K562 (cell line): ENCODE data around the gene LBR. TPM values are rescaled to one million over a fixed set of nuclear protein-coding genes. Genes with fewer than 3 reads are reported as not detected.

Experiments
- ATAC-seq: fragments of 200-7000 bp; cut with Tn5 transposase; 3 replicates; pipeline ENCODE4 v1.9.1; 2020; ENCODE audit warnings: moderate library complexity
- BruUV-seq: library from RNA; stranded (reverse); fragments of 400-500 nt; replicated peaks from 2 replicates; lab custom pipeline; 2021; lab: Mats Ljungman, UMichigan
- CTCF ChIA-PET: fragments of 300-600 bp; formaldehyde crosslinking; extraction: SDS; loops from one replicate; lab custom pipeline; 2021; ENCODE audit warnings: low intra/inter-chr PET ratio; lab: Yijun Ruan, JAX
- POLR2A ChIA-PET: fragments of 300-600, 350-650 bp; sonication (Branson Sonifier 250); formaldehyde crosslinking; extraction: SDS; loops from one replicate; lab custom pipeline; 2021; ENCODE audit warnings: antibody characterized with exemption, inconsistent platforms; lab: Yijun Ruan, JAX
- DNase-seq, 4 experiments: peaks; one replicate each; pipeline versions ENCODE4 v3.0.0 to v3.0.0-alpha.2; 2011 to 2018; ENCODE audit warnings: low spot score in 3 of 4, mixed read lengths in 3 of 4; ENCODE audit errors: extremely low read depth in 1 of 4
- FAIRE-seq: peaks from 2 replicates; lab custom pipeline; 2011; peaks lifted over from hg19 to GRCh38; lab: Jason Lieb, UNC
- H2AFZ ChIP-seq: 2 replicates; pipeline ENCODE4 v1.6.0; 2011; ENCODE audit warnings: low read depth, low read length, control low read depth, inconsistent platforms
- H3K27ac ChIP-seq: fragments of 200-600 bp; 3 replicates; pipeline ENCODE4 v1.8.0; 2011; ENCODE audit warnings: low read depth, mild to moderate bottlenecking, control low read depth, inconsistent platforms, low read length, moderate library complexity, mixed read lengths; ENCODE audit errors: extremely low read depth
- H3K27me3 ChIP-seq, 2 experiments: fragments of 300-600 bp in 1 of 2; 2 replicates in 1 of 2; 3 replicates in 1 of 2; pipeline versions ENCODE4 v1.6.0 to v1.8.0; 2011; ENCODE audit warnings: inconsistent platforms in 2 of 2, low read length in 2 of 2, mild to moderate bottlenecking in 1 of 2, mixed read lengths in 1 of 2, moderate library complexity in 1 of 2; ENCODE audit not compliant: control insufficient read depth in 2 of 2, insufficient read depth in 2 of 2
- H3K36me3 ChIP-seq: fragments of 300-600 bp; 3 replicates; pipeline ENCODE4 v1.8.0; 2011; ENCODE audit warnings: mild to moderate bottlenecking, low read length, inconsistent platforms; ENCODE audit not compliant: control insufficient read depth, insufficient read depth
- H3K4me1 ChIP-seq, 2 experiments: fragments of 200-600 bp in 1 of 2; replicated peaks in 1 of 2; 2 replicates in 1 of 2; 3 replicates in 1 of 2; pipeline versions ENCODE4 v1.5.1 to v1.8.0; 2011; ENCODE audit warnings: inconsistent platforms in 2 of 2, low read length in 2 of 2, mild to moderate bottlenecking in 1 of 2, mixed read lengths in 1 of 2, moderate library complexity in 1 of 2; ENCODE audit not compliant: control insufficient read depth in 2 of 2, insufficient read depth in 2 of 2
- H3K4me2 ChIP-seq: 2 replicates; pipeline ENCODE4 v1.6.1; 2011; ENCODE audit warnings: low read length, control low read depth, inconsistent platforms, mixed read lengths; ENCODE audit not compliant: insufficient read depth
- H3K4me3 ChIP-seq: fragments of 200-600 bp; sonication (generic), shearing (Covaris generic); 2 replicates; pipeline ENCODE4 v1.5.1; 2016; ENCODE audit warnings: control low read depth, inconsistent platforms
- H3K79me2 ChIP-seq: fragments of 200-600 bp; 3 replicates; pipeline ENCODE4 v1.8.0; 2011; ENCODE audit warnings: low read length, inconsistent platforms; ENCODE audit not compliant: control insufficient read depth, insufficient read depth
- H3K9ac ChIP-seq, 2 experiments: 2 replicates each; pipeline versions ENCODE4 v1.6.0 to v1.6.1; 2011; ENCODE audit warnings: low read depth in 2 of 2, low read length in 2 of 2, control low read depth in 1 of 2, inconsistent platforms in 1 of 2, mild to moderate bottlenecking in 1 of 2, mixed read lengths in 1 of 2; ENCODE audit not compliant: insufficient read depth in 1 of 2
- H3K9me1 ChIP-seq: one replicate; pipeline ENCODE4 v1.6.0; 2011; ENCODE audit warnings: inconsistent platforms, mild to moderate bottlenecking, low read length, moderate library complexity; ENCODE audit not compliant: control insufficient read depth, insufficient read depth
- H3K9me3 ChIP-seq: replicated peaks from 2 replicates; pipeline ENCODE4 v1.5.1; 2011; ENCODE audit warnings: low read depth, low read length, inconsistent platforms; ENCODE audit not compliant: control insufficient read depth, insufficient read depth
- H4K20me1 ChIP-seq: replicated peaks from 2 replicates; pipeline ENCODE4 v1.6.1; 2011; ENCODE audit warnings: low read length, inconsistent platforms, mixed read lengths; ENCODE audit not compliant: control insufficient read depth, insufficient read depth
- COPS2 ChIP-seq: fragments of 450-650 bp; conservative IDR thresholded peaks from 2 replicates; pipeline ENCODE4 v1.6.1; 2016; ENCODE audit warnings: mild to moderate bottlenecking, moderate library complexity
- CREM ChIP-seq: IDR thresholded peaks from 2 replicates; pipeline ENCODE4 v1.6.1; 2014; ENCODE audit warnings: antibody characterized with exemption, low read depth
- DNMT1 ChIP-seq: fragments of 450-650 bp; IDR thresholded peaks from 2 replicates; pipeline ENCODE4 v1.6.1; 2016; ENCODE audit warnings: antibody characterized with exemption, mild to moderate bottlenecking
- FOSL1 ChIP-seq: fragments of 200-800 bp; sonication (Bioruptor generic); conservative IDR thresholded peaks from 2 replicates; pipeline ENCODE4 v1.6.1; 2016; ENCODE audit warnings: missing genetic modification characterization, missing compliant biosample characterization
- MCM7 ChIP-seq, 2 experiments: fragments of 450-650 bp; IDR thresholded peaks; 2 replicates each; pipeline ENCODE4 v1.6.1; 2016 to 2018
- PHTF2 ChIP-seq: fragments of 250-450 bp; sonication (Bioruptor Pico); IDR thresholded peaks from 2 replicates; pipeline ENCODE4 v1.5.0; 2021; ENCODE audit warnings: mild to moderate bottlenecking
- PTBP1 ChIP-seq: fragments of 200-400 bp; formaldehyde crosslinking; IDR thresholded peaks from 2 replicates; pipeline ENCODE4 v1.6.1; 2017; ENCODE audit warnings: low read depth, low read length
- TFAM ChIP-seq: fragments of 250-450 bp; sonication (Bioruptor Pico); conservative IDR thresholded peaks from 2 replicates; pipeline ENCODE4 v1.5.0; 2021; ENCODE audit warnings: mild to moderate bottlenecking, moderate library complexity
- YBX1 ChIP-seq: fragments of 450-650 bp; IDR thresholded peaks from 2 replicates; pipeline ENCODE4 v1.7.1; 2016; ENCODE audit warnings: mild to moderate bottlenecking
- ZNF140 ChIP-seq: fragments of 250-450 bp; sonication (Bioruptor Pico); IDR thresholded peaks from 2 replicates; pipeline ENCODE4 v1.8.0; 2021; ENCODE audit warnings: moderate library complexity, mild to moderate bottlenecking, inconsistent platforms
- ZNF764 ChIP-seq: fragments of 250-450 bp; sonication (Bioruptor Pico); IDR thresholded peaks from 2 replicates; pipeline ENCODE4 v1.4.0; 2020; ENCODE audit warnings: low read depth, mild to moderate bottlenecking, moderate library complexity
- WGBS: fragments of 100-300 bp; shearing (Covaris generic); methylation state at CpG from one replicate; pipeline ENCODE4 v1.1.6; 2016; ENCODE audit warnings: low coverage, mixed read lengths; ENCODE audit not compliant: insufficient coverage; ENCODE audit errors: missing lambda C conversion rate; 5-methylcytosine and 5-hydroxymethylcytosine counted together
- in situ Hi-C: fragments of 300-500 bp; cut with MboI; formaldehyde crosslinking; loops from 4 replicates; pipeline ENCODE4 v1.15.0; 2018; ENCODE audit warnings: inconsistent platforms, mixed read lengths
- intact Hi-C: fragments of 100-400 bp; cut with micrococcal nuclease; formaldehyde crosslinking; loops from 2 replicates; pipeline ENCODE4 v1.14.2; 2022
- polyA plus RNA-seq, 8 experiments: library from polyadenylated mRNA; depleted of rRNA in 4 of 8; stranded (reverse) in 5 of 8; unstranded in 3 of 8; fragments of >200 nt; fragmentation: Nextera tagmentation in 2 of 8; fragmentation: Illumina TruSeq in 1 of 8; extraction: Ambion mirVana in 2 of 8; extraction: Trizol in 1 of 8; gene quantifications; 2 replicates each; pipeline versions ENCODE4 v1.2.1 to v1.2.3, GENCODE V29; 2011 to 2014; ENCODE audit warnings: inconsistent platforms in 1 of 8, missing spikeins in 1 of 8
- total RNA-seq, 7 experiments: library from RNA; depleted of rRNA in 6 of 7; stranded (reverse); fragments of >200 nt in 6 of 7; fragmentation: Illumina TruSeq in 2 of 7; extraction: Trizol in 2 of 7; gene quantifications; 2 replicates each; pipeline versions ENCODE4 v1.2.1 to v1.2.3, GENCODE V29; 2011 to 2021; ENCODE audit warnings: low replicate concordance in 1 of 7
- TF ChIP-seq, protein P1 (sequence below): fragments of 450-650 bp; formaldehyde crosslinking; IDR thresholded peaks from 2 replicates; pipeline ENCODE4 v1.4.0; 2022; ENCODE audit warnings: missing genetic modification characterization
- TF ChIP-seq, protein P2 (sequence below): sonication (generic); formaldehyde crosslinking; IDR thresholded peaks from 2 replicates; pipeline ENCODE4 v1.9.0; 2022; ENCODE audit warnings: mild to moderate bottlenecking, missing genetic modification reagents

The LBR gene
- total and polyA plus RNA-seq, 9 of the 15 experiments (the other 6 are each of a cell fraction or from before 2014, with no cell fraction given): 102 to 229 (median 197) TPM

DNA sequence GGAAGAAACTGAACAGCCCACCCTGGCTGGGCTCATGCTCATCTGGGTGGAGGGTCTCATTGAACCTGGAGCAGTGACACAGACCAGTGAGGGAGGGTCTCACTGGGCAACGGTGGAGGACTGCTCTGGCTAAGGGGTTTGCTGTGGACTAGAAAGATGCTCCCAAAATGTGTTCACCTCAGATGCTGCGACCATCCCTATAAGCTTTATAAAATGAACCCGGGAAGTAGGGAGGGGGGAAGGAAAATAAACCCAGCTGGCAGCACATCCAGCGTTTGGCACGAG, 34.5 kb upstream of the LBR start:
- no peaks in the 10 kb centered on the region for H3K79me2 ChIP-seq
- H3K9me1 ChIP-seq: no peaks in the 10 kb centered on the region
- ChIA-PET CTCF (no interaction called here), POLR2A (interaction anchor here (0.5 to 0.6 kb wide), 2 partner anchors 16 to 109 kb away, joined by 3 to 4 read pairs; no protein-coding TSS in a partner anchor)
- no peak for ATAC-seq
- H3K27me3 ChIP-seq: peaks cover 3 to 7% of the 10 kb centered on the region in 2 experiments; a peak in 3 of 5 replicates
- WGBS: 9% methylated on average over 5 of the region's 5 CpGs
- no peaks in the 10 kb centered on the region for H3K36me3 ChIP-seq
- FAIRE-seq: no peak
- TF ChIP-seq, protein P1, sequence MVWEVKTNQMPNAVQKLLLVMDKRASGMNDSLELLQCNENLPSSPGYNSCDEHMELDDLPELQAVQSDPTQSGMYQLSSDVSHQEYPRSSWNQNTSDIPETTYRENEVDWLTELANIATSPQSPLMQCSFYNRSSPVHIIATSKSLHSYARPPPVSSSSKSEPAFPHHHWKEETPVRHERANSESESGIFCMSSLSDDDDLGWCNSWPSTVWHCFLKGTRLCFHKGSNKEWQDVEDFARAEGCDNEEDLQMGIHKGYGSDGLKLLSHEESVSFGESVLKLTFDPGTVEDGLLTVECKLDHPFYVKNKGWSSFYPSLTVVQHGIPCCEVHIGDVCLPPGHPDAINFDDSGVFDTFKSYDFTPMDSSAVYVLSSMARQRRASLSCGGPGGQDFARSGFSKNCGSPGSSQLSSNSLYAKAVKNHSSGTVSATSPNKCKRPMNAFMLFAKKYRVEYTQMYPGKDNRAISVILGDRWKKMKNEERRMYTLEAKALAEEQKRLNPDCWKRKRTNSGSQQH (CRISPR knock-in tag): no peak
- TF ChIP-seq FOSL1 (tag) (no peak), PTBP1 (no peak), DNMT1 (no peak), YBX1 (no peak), ZNF140 (no peak), MCM7 (IDR thresholded peaks at IDR 0.05) (no peak), TFAM (CRISPR knock-in tag) (no peak), CREM (no peak), PHTF2 (no peak), COPS2 (no peak), ZNF764 (CRISPR knock-in tag) (no peak)
- TF ChIP-seq, protein P2, sequence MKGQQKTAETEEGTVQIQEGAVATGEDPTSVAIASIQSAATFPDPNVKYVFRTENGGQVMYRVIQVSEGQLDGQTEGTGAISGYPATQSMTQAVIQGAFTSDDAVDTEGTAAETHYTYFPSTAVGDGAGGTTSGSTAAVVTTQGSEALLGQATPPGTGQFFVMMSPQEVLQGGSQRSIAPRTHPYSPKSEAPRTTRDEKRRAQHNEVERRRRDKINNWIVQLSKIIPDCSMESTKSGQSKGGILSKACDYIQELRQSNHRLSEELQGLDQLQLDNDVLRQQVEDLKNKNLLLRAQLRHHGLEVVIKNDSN (CRISPR knock-in tag): no peak
- in situ Hi-C loops: no loop called here
- H3K27ac ChIP-seq: no peak overlapping the region
- H3K9me3 ChIP-seq: no peaks in the 10 kb centered on the region
- no peak for DNase-seq
- H3K4me1 ChIP-seq: peaks cover 6 to 29% of the 10 kb centered on the region in 2 experiments; a peak in 3 of 5 replicates
- H3K9ac ChIP-seq: peak overlapping the region in 1 of 2 experiments; percentile 69; a peak in 1 of 4 replicates
- no peak overlapping the region for H3K4me3 ChIP-seq
- H4K20me1 ChIP-seq: peaks cover 4% of the 10 kb centered on the region; the same call in 1 of the 2 replicates
- H2AFZ ChIP-seq: no peak overlapping the region
- H3K4me2 ChIP-seq: no peak overlapping the region
- intact Hi-C loops: no loop called here
- no TSS peak for BruUV-seq
